Measurements from ENCODE around the gene ADAMTS9.

Gene ADAMTS9

DNA sequence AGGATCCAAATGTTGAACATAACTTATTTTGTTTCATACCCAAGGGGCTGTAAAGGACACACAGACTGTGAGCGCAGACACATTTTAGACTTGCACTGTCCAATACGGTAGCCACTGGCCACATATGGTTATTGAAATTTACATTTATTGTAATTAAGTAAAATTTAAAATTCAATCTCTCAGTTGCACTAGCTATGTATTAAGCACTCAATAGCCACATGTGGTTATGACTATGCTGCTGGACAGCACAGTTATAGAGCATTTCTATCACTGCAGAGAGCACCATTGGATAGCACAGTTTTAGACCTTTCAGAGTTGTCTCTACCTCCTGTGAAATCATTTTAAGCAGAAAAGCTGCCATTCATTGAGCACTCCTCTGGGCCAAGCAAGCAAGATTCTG, 204.3 kb downstream of the ADAMTS9 start:
- ATAC-seq = no peak

DNA sequence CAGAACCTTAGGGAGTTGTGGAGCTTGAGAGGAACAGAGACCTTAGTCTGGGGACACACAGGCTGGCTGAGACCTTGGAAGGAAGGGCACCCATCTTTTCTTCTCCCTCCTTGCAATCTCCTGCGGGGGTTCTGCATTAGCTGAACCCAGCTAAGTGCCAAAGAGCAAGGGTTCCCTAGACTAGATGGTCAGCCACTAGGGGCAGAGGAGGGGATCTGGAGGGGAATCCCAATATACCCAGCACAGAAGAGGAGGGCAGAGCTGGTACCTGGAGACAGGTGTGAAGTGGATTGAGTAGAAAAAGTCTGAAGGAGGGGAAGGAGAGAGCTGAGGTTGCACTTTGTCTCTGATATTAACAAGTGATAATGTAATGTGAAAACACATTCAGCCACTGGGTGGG, 212.8 kb downstream of the ADAMTS9 start:
- no peak for ATAC-seq

- no peak for ATAC-seq
Observed at GRCh38 chr3:64473466-64473865, 214.3 kb downstream of the ADAMTS9 start.

GRCh38 chr3:64470436-64470835, 217.4 kb downstream of the ADAMTS9 start:
- no peak for ATAC-seq

- no peak for ATAC-seq
Observed at GRCh38 chr3:64467255-64467944, 220.4 kb downstream of the ADAMTS9 start.
